K562 (cell line): ENCODE data around the gene SMIM11.
"Not testable (repeated sequence)": the region's sequence is repeated elsewhere in the genome, so short reads cannot be mapped to it uniquely, and the experiment has no call there.

ENCODE experiments used
- CHD2 ChIP-seq: IDR thresholded peaks from 2 replicates; pipeline ENCODE4 v1.6.1; 2011; ENCODE audit warnings: low read depth, low read length
- ELK1 ChIP-seq: sonication (generic); formaldehyde crosslinking; IDR thresholded peaks from 2 replicates; pipeline ENCODE4 v1.8.1; 2022; ENCODE audit warnings: missing genetic modification reagents
- FOSL1 ChIP-seq: fragments of 200-800 bp; sonication (Bioruptor generic); conservative IDR thresholded peaks from 2 replicates; pipeline ENCODE4 v1.6.1; 2016; ENCODE audit warnings: missing genetic modification characterization, missing compliant biosample characterization
- FOXK1 ChIP-seq: sonication (generic); formaldehyde crosslinking; IDR thresholded peaks from 2 replicates; pipeline ENCODE4 v1.8.0; 2022; ENCODE audit warnings: missing genetic modification reagents, mild to moderate bottlenecking, borderline replicate concordance
- MAX ChIP-seq: sonication (generic); formaldehyde crosslinking; IDR thresholded peaks from 2 replicates; pipeline ENCODE4 v1.9.0; 2022; ENCODE audit warnings: mild to moderate bottlenecking, missing genetic modification reagents
- SETDB1 ChIP-seq: IDR thresholded peaks from one replicate; pipeline ENCODE4 v1.6.1; 2012; ENCODE audit warnings: low read length, control low read depth, inconsistent platforms
- TAF1 ChIP-seq: IDR thresholded peaks from 2 replicates; pipeline ENCODE4 v1.6.1; 2011; ENCODE audit warnings: mild to moderate bottlenecking, low read length, moderate library complexity; ENCODE audit not compliant: insufficient read depth, control insufficient read depth, severe bottlenecking; ENCODE audit errors: extremely low read depth
- USF2 ChIP-seq: sonication (generic); formaldehyde crosslinking; IDR thresholded peaks from 2 replicates; pipeline ENCODE4 v1.5.0; 2020; ENCODE audit warnings: missing genetic modification reagents
- TF ChIP-seq, protein P1 (sequence below): IDR thresholded peaks from 2 replicates; pipeline ENCODE4 v1.6.1; 2016; ENCODE audit warnings: missing genetic modification characterization, missing compliant biosample characterization

DNA sequence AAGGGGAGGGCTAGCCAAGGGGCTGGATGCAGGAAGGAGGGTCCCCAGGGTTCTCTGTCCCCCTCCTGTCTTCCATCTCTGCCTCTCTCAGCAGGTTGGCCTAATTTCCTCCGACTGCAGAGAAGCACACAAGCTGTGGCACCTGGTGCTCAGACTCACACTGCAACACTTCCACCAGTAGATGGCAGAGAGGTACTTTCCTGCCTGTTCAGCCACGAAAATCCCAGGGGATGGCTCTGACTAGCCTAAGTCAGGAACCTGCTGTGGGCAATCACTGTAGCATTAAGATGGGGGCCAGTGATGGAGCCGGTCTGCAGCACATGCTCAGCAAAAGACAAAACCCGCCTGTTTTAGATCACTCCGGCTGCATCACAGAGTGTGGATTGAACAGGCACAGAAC, 54.4 kb downstream of the SMIM11 start:
- TF ChIP-seq TAF1; MAX (CRISPR knock-in tag); ELK1 (CRISPR knock-in tag); FOXK1 (CRISPR knock-in tag); CHD2; FOSL1 (tag); USF2 (CRISPR knock-in tag); SETDB1: not testable (repeated sequence)
- TF ChIP-seq, protein P1, sequence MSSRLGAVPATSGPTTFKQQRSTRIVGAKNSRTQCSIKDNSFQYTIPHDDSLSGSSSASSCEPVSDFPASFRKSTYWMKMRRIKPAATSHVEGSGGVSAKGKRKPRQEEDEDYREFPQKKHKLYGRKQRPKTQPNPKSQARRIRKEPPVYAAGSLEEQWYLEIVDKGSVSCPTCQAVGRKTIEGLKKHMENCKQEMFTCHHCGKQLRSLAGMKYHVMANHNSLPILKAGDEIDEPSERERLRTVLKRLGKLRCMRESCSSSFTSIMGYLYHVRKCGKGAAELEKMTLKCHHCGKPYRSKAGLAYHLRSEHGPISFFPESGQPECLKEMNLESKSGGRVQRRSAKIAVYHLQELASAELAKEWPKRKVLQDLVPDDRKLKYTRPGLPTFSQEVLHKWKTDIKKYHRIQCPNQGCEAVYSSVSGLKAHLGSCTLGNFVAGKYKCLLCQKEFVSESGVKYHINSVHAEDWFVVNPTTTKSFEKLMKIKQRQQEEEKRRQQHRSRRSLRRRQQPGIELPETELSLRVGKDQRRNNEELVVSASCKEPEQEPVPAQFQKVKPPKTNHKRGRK = not testable (repeated sequence)
